Measurements from ENCODE around the gene ZNF746. TPM values are rescaled to one million over a fixed set of nuclear protein-coding genes. Genes with fewer than 3 reads are reported as not detected.

ZNF746 gene
- total RNA-seq, 1 experiment from 2014 or later = 22.2 TPM

DNA sequence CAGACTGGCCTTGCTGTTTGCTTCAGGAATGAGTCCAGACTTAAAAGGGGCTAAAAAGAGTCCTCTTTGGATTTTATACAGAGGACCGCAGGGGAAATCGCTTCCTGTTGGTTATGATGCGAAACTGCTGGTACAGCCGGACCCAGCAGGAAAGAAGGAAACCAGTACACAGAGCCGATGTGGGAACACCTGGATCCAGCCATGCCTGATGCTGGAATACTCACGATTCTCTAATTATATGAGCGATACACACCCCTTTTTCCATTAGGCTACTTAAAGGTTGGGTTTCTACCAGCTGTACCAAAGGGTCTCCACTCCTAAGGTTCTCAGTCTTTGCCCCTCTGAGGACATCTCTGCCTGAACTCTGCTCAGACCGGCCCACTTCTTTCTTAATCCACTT lies 64.5 kb downstream of the ZNF746 start:
- H3K27me3 ChIP-seq (ENCODE audit: control insufficient read depth, insufficient read depth, low read length) = no peaks in the 10 kb centered on the region
- ChIA-PET POLR2A (no interaction called here), CTCF (no interaction called here)
- ATAC-seq (no peak), DNase-seq (ENCODE audit: low read depth, low spot score) (no peak)
- BruUV-seq (replicated peaks) = no TSS peak
- no peak overlapping the region for H3K4me3 ChIP-seq (ENCODE audit: low read depth in 2 of 2, low read length in 2 of 2)
- no peak overlapping the region for H3K27ac ChIP-seq (ENCODE audit: low read length)
- no peaks in the 10 kb centered on the region for H3K4me1 ChIP-seq (ENCODE audit: control insufficient read depth, insufficient read depth, low read length)
- TF ChIP-seq TCF7L2 (IDR thresholded peaks at IDR 0.05; ENCODE audit: low read depth, low read length) = no peak
- TF ChIP-seq, protein P1, sequence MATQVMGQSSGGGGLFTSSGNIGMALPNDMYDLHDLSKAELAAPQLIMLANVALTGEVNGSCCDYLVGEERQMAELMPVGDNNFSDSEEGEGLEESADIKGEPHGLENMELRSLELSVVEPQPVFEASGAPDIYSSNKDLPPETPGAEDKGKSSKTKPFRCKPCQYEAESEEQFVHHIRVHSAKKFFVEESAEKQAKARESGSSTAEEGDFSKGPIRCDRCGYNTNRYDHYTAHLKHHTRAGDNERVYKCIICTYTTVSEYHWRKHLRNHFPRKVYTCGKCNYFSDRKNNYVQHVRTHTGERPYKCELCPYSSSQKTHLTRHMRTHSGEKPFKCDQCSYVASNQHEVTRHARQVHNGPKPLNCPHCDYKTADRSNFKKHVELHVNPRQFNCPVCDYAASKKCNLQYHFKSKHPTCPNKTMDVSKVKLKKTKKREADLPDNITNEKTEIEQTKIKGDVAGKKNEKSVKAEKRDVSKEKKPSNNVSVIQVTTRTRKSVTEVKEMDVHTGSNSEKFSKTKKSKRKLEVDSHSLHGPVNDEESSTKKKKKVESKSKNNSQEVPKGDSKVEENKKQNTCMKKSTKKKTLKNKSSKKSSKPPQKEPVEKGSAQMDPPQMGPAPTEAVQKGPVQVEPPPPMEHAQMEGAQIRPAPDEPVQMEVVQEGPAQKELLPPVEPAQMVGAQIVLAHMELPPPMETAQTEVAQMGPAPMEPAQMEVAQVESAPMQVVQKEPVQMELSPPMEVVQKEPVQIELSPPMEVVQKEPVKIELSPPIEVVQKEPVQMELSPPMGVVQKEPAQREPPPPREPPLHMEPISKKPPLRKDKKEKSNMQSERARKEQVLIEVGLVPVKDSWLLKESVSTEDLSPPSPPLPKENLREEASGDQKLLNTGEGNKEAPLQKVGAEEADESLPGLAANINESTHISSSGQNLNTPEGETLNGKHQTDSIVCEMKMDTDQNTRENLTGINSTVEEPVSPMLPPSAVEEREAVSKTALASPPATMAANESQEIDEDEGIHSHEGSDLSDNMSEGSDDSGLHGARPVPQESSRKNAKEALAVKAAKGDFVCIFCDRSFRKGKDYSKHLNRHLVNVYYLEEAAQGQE (IDR thresholded peaks at IDR 0.05; ENCODE audit: insufficient read depth in 1 of 2, low read depth in 2 of 2, low read length in 1 of 2) = no peak
- no peak for TF ChIP-seq POLR2AphosphoS5 (IDR thresholded peaks at IDR 0.05; ENCODE audit: low read depth, low read length)
- no peak for TF ChIP-seq CTCF (IDR thresholded peaks at IDR 0.05)
- peaks cover 3% of the 10 kb centered on the region for H3K36me3 ChIP-seq (ENCODE audit: control insufficient read depth, insufficient read depth, low read length)
- H3K9me3 ChIP-seq (ENCODE audit: control insufficient read depth, insufficient read depth, low read depth, low read length) = no peaks in the 10 kb centered on the region
- intact Hi-C loops (cut with micrococcal nuclease; ENCODE audit: unreplicated experiment) = no loop called here
- in situ Hi-C loops (cut with HindIII; ENCODE audit: low pct_unique_long_range_greater_than_20kb, low sequenced_read_pairs) = no loop called here

DNA sequence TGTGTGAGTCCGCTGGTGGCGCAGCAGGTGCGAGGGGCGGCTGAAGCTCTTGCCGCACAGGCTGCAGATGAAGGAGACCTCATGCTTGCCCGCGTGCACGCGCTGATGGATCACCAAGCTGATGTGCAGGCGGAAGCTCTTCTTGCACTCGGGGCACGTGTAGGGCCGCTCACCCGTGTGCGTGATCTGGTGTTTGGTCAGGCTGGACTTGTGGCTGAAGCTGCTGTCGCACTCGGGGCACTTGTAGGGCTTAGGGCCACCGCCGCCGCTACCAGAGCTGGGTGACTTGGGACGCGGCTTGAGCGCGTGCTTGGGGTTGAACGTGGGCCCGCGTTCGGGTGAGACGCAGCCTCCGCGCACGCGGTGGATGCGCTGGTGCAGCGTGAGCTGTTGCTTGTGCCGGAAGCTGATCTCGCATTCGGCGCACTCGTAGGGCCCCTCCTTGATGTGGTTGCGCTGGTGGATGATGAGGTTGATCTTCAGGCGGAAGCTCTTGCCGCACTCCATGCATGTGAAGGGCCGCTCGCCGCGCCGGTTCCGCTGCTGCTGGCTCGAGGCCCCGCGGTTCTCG lies 65.4 kb downstream of the ZNF746 start:
- in situ Hi-C loops (cut with HindIII; ENCODE audit: low pct_unique_long_range_greater_than_20kb, low sequenced_read_pairs) (no loop called here), intact Hi-C loops (cut with micrococcal nuclease; ENCODE audit: unreplicated experiment) (no loop called here)
- Histone ChIP-seq H3K27me3 (ENCODE audit: control insufficient read depth, insufficient read depth, low read length) (no peaks in the 10 kb centered on the region), H3K9me3 (ENCODE audit: control insufficient read depth, insufficient read depth, low read depth, low read length) (no peaks in the 10 kb centered on the region), H3K27ac (ENCODE audit: low read length) (no peak overlapping the region), H3K4me1 (ENCODE audit: control insufficient read depth, insufficient read depth, low read length) (no peaks in the 10 kb centered on the region), H3K36me3 (ENCODE audit: control insufficient read depth, insufficient read depth, low read length) (peaks cover 3% of the 10 kb centered on the region), H3K4me3 (ENCODE audit: low read depth in 2 of 2, low read length in 2 of 2) (no peak overlapping the region)
- no peak for TF ChIP-seq TCF7L2 (IDR thresholded peaks at IDR 0.05; ENCODE audit: low read depth, low read length)
- TF ChIP-seq, protein P1 (IDR thresholded peaks at IDR 0.05; ENCODE audit: insufficient read depth in 1 of 2, low read depth in 2 of 2, low read length in 1 of 2) = no peak
- TF ChIP-seq POLR2AphosphoS5 (IDR thresholded peaks at IDR 0.05; ENCODE audit: low read depth, low read length) = no peak
- TF ChIP-seq SIN3A (IDR thresholded peaks at IDR 0.05; ENCODE audit: borderline replicate concordance, insufficient read depth, low read depth, low read length) = no peak
- no peak for TF ChIP-seq CTCF (IDR thresholded peaks at IDR 0.05)
- no TSS peak for BruUV-seq (replicated peaks)
- ATAC-seq (no peak), DNase-seq (ENCODE audit: low read depth, low spot score) (no peak)
- POLR2A ChIA-PET = no interaction called here
- CTCF ChIA-PET = no interaction called here
